ENCODE measurements around the gene LPP. TPM values are rescaled to one million over a fixed set of nuclear protein-coding genes. Genes with fewer than 3 reads are reported as not detected.

Gene LPP
- total RNA-seq, 1 donor = 196 TPM

- peak; percentile 95 for DNase-seq (ENCODE audit: low read depth)
- no peak for TF ChIP-seq CTCF (IDR thresholded peaks at IDR 0.05; ENCODE audit: insufficient read depth, low read depth, low read length)
- H3K4me3 ChIP-seq (ENCODE audit: low read depth, low read length) = peak overlapping the region; percentile 24
These were observed 194.7 kb downstream of the LPP start for GRCh38 chr3:188348435-188349244.

GRCh38 chr3:188349351-188349901 is 195.5 kb downstream of the LPP start:
- DNase-seq (ENCODE audit: low read depth) = peak; percentile 61
- H3K4me3 ChIP-seq (ENCODE audit: low read depth, low read length) = no peak overlapping the region
- TF ChIP-seq CTCF (IDR thresholded peaks at IDR 0.05; ENCODE audit: insufficient read depth, low read depth, low read length) = no peak

DNA sequence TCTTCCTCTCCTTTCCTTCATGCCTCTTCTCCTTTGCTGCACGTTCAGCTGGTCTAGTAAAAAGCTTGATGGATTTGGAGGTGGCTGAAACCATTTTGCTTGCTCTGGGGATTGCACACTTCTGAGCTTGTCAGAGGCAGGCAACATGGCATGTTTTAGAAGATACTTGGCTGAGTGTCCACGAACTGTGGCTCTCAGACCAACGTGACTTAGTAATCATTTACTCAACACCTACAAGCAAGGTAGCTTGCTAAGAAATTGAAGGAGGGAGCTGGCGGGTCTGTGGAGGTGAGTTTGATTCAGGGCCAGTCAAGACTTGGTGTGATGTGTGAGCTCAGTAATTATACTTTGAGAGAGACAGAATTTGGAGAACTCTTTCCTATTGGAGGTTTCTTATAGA is 196.0 kb downstream of the LPP start:
- no peak for TF ChIP-seq CTCF (IDR thresholded peaks at IDR 0.05; ENCODE audit: insufficient read depth, low read depth, low read length)

DNA sequence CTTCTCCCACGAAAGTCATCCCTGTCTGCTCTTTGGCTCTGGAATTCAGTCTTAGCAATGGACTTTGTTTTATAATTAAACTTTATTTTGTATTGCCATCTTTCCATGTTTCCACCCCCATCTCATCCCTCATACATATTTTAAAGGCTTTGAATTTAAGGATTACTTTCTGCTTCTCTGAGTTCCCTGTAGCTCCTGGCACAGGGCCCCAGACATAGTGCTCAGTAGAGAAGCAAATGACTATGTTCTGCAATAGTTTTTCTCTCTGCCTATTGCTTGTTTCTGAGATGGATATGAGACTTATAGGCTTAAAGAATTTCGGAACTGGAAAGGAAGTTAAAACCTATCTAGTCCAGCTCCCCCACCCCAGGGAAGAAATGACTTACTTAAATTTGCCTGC is 197.0 kb downstream of the LPP start:
- TF ChIP-seq CTCF (IDR thresholded peaks at IDR 0.05; ENCODE audit: insufficient read depth, low read depth, low read length) = no peak
- no peak for DNase-seq (ENCODE audit: low read depth)
- H3K4me3 ChIP-seq (ENCODE audit: low read depth, low read length) = no peak overlapping the region

More for the DNA sequence above, 196.0 kb downstream of the LPP start:
- no peak for DNase-seq (ENCODE audit: low read depth)
- no peak overlapping the region for H3K4me3 ChIP-seq (ENCODE audit: low read depth, low read length)

DNA sequence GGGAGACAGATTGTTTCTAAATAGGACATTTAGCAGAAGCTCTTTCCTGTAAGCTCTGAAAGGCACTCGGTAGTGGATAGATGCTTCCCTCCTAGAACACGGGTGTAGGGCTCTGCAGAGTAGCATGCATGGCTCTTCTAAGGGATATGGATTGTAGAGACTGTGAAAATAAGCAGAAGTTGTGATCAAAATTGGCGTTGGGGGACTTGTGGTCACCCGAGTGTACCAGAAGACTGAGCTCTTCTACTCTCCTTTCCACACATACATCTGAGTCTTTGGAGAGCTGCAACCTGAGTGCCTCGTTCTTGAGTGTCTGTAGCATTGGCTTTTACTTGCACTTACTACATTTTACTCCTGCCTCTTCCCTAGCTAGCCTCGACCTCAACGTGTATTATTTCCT is 197.7 kb downstream of the LPP start:
- no peak overlapping the region for H3K4me3 ChIP-seq (ENCODE audit: low read depth, low read length)
- no peak for DNase-seq (ENCODE audit: low read depth)
- TF ChIP-seq CTCF (IDR thresholded peaks at IDR 0.05; ENCODE audit: insufficient read depth, low read depth, low read length) = no peak

- no peak for TF ChIP-seq CTCF (IDR thresholded peaks at IDR 0.05; ENCODE audit: insufficient read depth, low read depth, low read length)
- H3K4me3 ChIP-seq (ENCODE audit: low read depth, low read length) = no peak overlapping the region
- no peak for DNase-seq (ENCODE audit: low read depth)
These were observed 198.4 kb downstream of the LPP start for GRCh38 chr3:188352196-188352927.
